Stimulated activated CD8-positive, alpha-beta memory T cell treated with anti-CD3 and anti-CD28 coated beads, Interleukin-15, amount 100 ng/mL, for 48 hours (primary cell): Measurements from ENCODE around the gene PTPRD.

Experiments
- DNase-seq, 2 donors: peaks; one replicate each; pipeline ENCODE4 v3.0.0-alpha.2; 2020; ENCODE audit warnings: low read depth in 2 of 2

Gene PTPRD

DNA sequence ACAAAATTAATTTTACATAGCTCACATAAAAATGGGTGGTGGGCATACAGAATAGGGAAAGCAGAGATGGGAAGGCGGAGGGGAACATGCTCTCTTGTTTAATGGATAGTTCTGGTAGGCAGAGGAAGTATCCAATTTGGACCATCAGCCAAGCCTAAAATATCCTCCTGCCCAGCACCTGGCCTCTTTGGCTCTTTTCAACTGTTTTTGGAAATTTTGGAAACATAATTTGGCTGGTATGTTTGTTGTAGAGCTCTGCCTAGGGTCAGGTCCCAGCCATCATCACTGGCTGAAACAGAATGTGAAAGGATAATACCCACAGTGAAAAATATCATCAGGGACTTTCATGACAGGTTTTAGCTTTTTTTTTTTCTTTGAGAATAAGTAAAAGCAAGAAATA, 2345.9 kb downstream of the PTPRD start:
- no peak for DNase-seq

- no peak for DNase-seq
These were observed 2347.5 kb downstream of the PTPRD start for GRCh38 chr9:8265281-8265680.
